KMS-11 (cell line): ENCODE measurements around the gene CTSO.

Experiments
- H2AFZ ChIP-seq: fragments of 200-600 bp; sonication (generic); 2 replicates; pipeline ENCODE4 v1.6.1; 2016; ENCODE audit warnings: antibody characterized with exemption, mixed run types, low read depth
- H3K27ac ChIP-seq: fragments of 200-600 bp; sonication (generic); 2 replicates; pipeline ENCODE4 v1.6.1; 2016; ENCODE audit warnings: mild to moderate bottlenecking, mixed run types
- H3K27me3 ChIP-seq: fragments of 200-600 bp; sonication (generic); 2 replicates; pipeline ENCODE4 v1.6.1; 2017; ENCODE audit warnings: mild to moderate bottlenecking, low read depth, mixed run types, moderate library complexity; ENCODE audit not compliant: insufficient read depth
- H3K36me3 ChIP-seq: fragments of 200-600 bp; sonication (generic); 2 replicates; pipeline ENCODE4 v1.6.1; 2017; ENCODE audit warnings: mild to moderate bottlenecking, mixed run types; ENCODE audit not compliant: insufficient read depth
- H3K4me1 ChIP-seq: fragments of 200-600 bp; sonication (generic); 2 replicates; pipeline ENCODE4 v1.6.1; 2016; ENCODE audit warnings: mild to moderate bottlenecking, low read depth, mixed run types; ENCODE audit not compliant: poor library complexity, severe bottlenecking
- H3K4me2 ChIP-seq: fragments of 200-600 bp; sonication (generic); 2 replicates; pipeline ENCODE4 v1.7.0; 2016; ENCODE audit warnings: mild to moderate bottlenecking, mixed run types
- H3K4me3 ChIP-seq: fragments of 200-600 bp; sonication (generic); IDR thresholded peaks from 2 replicates; pipeline ENCODE4 v1.6.1; 2017; ENCODE audit warnings: low read depth, low read length, mixed read lengths; ENCODE audit not compliant: insufficient read depth
- H3K79me2 ChIP-seq: fragments of 200-600 bp; sonication (generic); 2 replicates; pipeline ENCODE4 v1.6.1; 2016; ENCODE audit warnings: low read depth, mixed run types; ENCODE audit not compliant: insufficient read depth
- H3K9ac ChIP-seq: fragments of 200-600 bp; sonication (generic); 2 replicates; pipeline ENCODE4 v1.6.1; 2016; ENCODE audit warnings: mild to moderate bottlenecking, mixed run types
- H4K20me1 ChIP-seq: fragments of 200-600 bp; sonication (generic); 2 replicates; pipeline ENCODE4 v1.6.1; 2016; ENCODE audit warnings: mild to moderate bottlenecking, mixed run types; ENCODE audit not compliant: insufficient read depth
- CTCF ChIP-seq: fragments of 200-600 bp; sonication (generic); conservative IDR thresholded peaks from 2 replicates; pipeline ENCODE4 v1.6.1; 2017; ENCODE audit warnings: low read depth, mild to moderate bottlenecking, antibody characterized with exemption, low read length, moderate library complexity, mixed read lengths

Gene CTSO

GRCh38 chr4:155889031-155889793 lies 64.5 kb downstream of the CTSO start:
- Histone ChIP-seq H3K79me2 (no peaks in the 10 kb centered on the region), H3K36me3 (no peaks in the 10 kb centered on the region), H2AFZ (no peak overlapping the region), H3K4me1 (no peaks in the 10 kb centered on the region), H3K27ac (no peak overlapping the region), H3K27me3 (no peaks in the 10 kb centered on the region), H3K4me3 (no peak overlapping the region), H4K20me1 (no peaks in the 10 kb centered on the region), H3K9ac (no peak overlapping the region), H3K4me2 (no peak overlapping the region)
- no peak for TF ChIP-seq CTCF

GRCh38 chr4:155887847-155888570 lies 65.7 kb downstream of the CTSO start:
- no peaks in the 10 kb centered on the region for H3K79me2 ChIP-seq
- no peaks in the 10 kb centered on the region for H3K4me1 ChIP-seq
- H3K4me3 ChIP-seq, result no peak overlapping the region
- H3K36me3 ChIP-seq, result no peaks in the 10 kb centered on the region
- no peak overlapping the region for H2AFZ ChIP-seq
- H3K27ac ChIP-seq, result no peak overlapping the region
- H3K9ac ChIP-seq, result no peak overlapping the region
- no peaks in the 10 kb centered on the region for H4K20me1 ChIP-seq
- TF ChIP-seq CTCF, result no peak
- H3K4me2 ChIP-seq, result no peak overlapping the region
- H3K27me3 ChIP-seq, result no peaks in the 10 kb centered on the region

- no peak for TF ChIP-seq CTCF
- Histone ChIP-seq H3K4me3 (no peak overlapping the region), H3K36me3 (no peaks in the 10 kb centered on the region), H2AFZ (no peak overlapping the region), H3K9ac (no peak overlapping the region), H4K20me1 (no peaks in the 10 kb centered on the region), H3K4me1 (peaks cover under 1% of the 10 kb centered on the region), H3K79me2 (no peaks in the 10 kb centered on the region), H3K27ac (no peak overlapping the region), H3K4me2 (no peak overlapping the region), H3K27me3 (no peaks in the 10 kb centered on the region)
Observed at GRCh38 chr4:155887045-155887444, 66.6 kb downstream of the CTSO start.

- Histone ChIP-seq H4K20me1 (no peaks in the 10 kb centered on the region), H3K36me3 (no peaks in the 10 kb centered on the region), H3K27me3 (no peaks in the 10 kb centered on the region), H3K4me3 (no peak overlapping the region), H3K4me2 (no peak overlapping the region), H3K79me2 (no peaks in the 10 kb centered on the region), H3K4me1 (peaks cover 12% of the 10 kb centered on the region), H3K9ac (no peak overlapping the region), H3K27ac (no peak overlapping the region), H2AFZ (no peak overlapping the region)
- no peak for TF ChIP-seq CTCF
Observed at GRCh38 chr4:155885666-155886065, 68.0 kb downstream of the CTSO start.
